ENCODE data around the gene SELP. TPM values are rescaled to one million over a fixed set of nuclear protein-coding genes. Genes with fewer than 3 reads are reported as not detected.

The SELP gene
- total RNA-seq, 1 donor from 2014 or later = 1.4 TPM

DNA sequence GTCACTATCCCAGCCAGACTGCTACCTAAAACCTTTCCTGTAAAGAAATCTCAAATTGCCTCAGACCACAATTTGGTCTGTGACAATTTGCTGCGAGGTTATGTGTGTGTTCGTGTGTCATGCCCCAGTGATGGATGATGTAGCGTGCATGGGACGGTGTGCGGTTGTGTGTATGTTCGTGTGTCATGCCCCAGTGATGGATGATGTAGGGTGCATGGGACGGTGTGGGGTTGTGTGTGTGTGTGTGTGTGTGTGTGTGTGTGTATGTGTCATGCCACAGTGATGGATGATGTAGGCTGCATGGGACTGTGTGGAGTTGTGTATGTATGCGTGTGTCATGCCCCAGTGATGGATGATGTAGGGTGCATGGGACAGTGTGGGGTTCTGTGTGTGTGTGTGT is 9.4 kb downstream of the SELP start:
- no peak for DNase-seq

DNA sequence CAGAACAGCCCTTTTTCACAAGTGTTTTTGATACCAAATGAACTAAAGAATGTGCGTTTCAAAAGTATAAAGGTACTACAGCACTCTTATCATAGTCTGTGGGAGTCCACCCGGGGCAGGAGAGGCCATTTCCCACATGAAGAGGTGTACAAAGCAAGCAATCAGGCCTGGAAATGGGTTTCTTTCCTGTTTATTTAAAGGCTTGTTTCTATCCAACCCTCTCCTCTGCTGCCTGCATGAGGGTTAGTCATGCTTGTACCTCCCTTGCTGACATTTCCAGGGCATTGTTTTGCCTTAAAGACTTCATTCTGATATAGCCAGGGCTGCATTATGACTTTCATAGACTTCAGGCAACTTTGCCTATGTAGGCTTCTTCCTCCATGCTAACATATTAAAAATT is 11.6 kb downstream of the SELP start:
- no peak for DNase-seq

DNA sequence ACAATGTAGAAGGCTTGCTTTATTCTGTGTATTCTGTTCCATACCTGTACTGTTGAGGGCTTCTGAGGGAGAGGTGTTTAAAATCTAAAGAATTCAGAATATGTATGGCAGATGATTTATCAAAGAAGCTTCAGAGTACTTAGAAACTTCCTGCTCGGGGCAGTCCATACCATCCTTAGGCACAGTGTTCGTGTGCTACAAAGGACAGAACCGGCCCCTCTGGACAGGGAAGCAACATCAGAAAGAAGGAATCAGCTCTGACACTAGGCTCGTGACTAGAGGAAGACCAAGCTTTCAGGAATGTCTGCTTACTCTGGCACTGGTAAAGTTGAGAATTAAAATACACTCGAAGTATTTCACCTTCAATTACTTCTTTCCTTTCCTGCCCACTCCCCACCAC is 14.1 kb downstream of the SELP start:
- DNase-seq = no peak

DNA sequence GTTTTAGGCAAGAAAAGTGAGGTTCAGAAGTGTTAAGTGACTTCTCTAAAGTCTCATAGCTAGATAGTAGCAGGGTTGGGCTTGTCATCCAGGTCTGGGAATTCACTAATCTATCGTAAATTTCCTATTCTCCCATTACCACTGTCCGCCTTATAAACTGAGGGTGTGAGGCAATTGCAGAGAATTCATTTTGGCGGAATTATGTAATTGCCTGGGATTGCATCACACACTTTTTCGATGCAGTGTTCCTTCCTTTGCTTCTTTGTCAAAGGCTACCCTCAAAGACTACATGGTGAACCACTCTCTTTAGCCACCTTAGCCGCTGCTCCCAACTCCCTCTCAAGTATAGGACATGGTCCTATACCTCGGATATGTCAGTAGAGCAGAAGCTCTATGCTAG is 19.1 kb downstream of the SELP start:
- DNase-seq = no peak

DNA sequence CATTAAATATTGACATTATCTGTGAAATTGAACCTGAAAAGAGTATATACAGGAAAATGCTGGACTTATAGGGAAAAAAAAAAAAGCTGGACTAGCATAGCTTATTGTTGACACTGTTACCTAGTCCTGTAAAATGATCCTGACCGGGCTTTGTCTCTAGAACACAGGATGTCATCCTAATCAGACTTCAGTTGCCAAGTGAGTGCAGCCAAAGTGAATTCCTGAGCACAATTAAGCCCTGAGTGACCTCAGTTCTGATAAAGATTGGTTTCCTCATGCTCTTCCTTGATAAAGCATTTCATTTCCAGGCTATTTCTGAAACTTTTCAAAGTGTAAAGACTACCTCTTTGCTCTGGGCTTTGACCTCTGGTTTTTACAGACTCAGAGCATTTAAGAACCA is 19.8 kb downstream of the SELP start:
- no peak for DNase-seq

DNA sequence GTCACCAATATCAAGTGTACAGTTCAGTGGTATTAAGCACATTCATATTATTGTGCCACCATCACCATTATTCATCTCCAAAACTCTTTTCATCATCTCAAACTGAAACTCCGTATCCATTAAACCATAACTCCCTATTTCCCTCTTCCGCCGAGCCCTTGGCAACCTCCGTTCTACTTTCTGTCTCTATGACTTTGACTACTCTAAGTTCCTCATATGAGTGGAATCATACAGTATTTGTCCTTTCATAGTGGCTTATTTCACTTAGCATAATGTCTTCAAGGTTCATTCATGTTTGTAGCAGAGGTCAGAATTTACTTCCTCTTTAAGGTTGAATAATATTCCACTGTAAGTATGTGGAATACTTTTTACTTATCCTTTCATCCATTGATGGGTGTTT is 21.7 kb downstream of the SELP start:
- no peak for DNase-seq

DNA sequence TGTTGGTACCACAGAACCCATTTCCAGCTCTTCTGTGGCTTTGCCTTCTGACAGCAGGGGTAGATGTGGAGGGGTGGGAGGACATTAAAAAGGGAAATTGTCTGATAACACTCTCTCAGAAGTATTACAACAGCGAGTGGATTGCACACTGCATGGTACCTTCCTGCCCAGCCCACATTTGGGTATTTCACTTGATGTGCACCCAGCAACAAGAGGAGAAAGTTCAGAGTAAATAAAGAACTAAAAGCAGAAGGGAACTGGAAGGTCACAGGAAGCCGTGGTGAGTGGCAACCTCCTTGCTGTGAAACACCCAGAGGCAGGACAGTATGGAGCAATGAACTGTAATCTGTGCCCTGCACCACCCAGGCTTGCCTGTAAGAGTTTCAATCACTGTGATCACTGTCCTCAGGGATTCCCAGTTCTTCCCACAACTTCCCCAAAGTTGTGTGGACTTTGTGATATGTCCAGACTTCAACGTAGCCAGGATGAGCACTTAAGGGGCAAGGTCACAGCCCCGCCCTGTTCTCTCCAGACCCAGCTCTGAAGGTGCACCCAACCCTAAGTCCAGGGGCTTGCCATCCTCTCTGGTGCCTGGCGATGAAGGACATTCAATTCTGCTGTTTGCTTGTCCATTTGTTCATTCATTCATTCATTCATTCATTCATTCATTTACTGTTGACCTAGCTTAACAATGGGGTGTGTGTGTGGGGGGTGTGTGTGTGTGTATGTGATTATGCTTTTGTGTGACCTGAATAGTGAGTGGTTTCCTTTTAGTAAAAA is 25.0 kb downstream of the SELP start:
- DNase-seq = no peak

DNA sequence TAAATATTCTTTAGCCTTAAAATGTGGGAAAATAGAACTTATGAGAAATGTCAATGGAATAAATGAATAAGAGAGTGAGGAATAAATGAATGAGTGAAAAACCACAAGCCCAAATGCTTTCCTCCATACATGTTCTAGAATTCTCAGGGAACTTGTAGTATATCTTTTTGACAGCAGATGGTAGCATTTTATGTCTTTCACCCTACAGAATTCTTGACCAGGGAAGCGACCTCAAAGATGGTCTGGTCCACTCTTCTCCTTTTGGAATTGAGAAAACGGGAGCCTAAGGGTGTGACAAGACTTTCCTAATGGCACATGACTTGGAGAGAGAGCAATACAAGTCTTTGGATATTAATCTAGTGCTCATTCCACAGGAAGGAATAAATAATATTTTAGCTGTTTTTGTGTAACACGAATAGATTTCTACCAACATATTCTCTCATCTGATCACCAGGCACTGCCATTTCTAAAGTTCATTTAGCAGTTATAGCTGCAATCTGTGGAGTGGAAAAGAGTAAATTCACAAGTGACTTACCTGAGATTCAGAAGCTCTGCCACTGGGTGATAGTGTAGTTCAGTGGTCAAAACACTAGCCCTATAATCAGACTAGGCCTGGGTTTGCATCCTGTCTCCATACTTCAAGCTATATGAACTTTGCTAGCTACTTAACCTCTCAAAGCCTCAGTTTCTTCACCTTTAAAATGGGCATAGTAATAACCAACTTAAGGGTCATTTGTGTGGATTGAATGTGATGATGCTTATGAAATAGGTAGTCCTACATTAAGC is 28.6 kb downstream of the SELP start:
- no peak for DNase-seq

DNA sequence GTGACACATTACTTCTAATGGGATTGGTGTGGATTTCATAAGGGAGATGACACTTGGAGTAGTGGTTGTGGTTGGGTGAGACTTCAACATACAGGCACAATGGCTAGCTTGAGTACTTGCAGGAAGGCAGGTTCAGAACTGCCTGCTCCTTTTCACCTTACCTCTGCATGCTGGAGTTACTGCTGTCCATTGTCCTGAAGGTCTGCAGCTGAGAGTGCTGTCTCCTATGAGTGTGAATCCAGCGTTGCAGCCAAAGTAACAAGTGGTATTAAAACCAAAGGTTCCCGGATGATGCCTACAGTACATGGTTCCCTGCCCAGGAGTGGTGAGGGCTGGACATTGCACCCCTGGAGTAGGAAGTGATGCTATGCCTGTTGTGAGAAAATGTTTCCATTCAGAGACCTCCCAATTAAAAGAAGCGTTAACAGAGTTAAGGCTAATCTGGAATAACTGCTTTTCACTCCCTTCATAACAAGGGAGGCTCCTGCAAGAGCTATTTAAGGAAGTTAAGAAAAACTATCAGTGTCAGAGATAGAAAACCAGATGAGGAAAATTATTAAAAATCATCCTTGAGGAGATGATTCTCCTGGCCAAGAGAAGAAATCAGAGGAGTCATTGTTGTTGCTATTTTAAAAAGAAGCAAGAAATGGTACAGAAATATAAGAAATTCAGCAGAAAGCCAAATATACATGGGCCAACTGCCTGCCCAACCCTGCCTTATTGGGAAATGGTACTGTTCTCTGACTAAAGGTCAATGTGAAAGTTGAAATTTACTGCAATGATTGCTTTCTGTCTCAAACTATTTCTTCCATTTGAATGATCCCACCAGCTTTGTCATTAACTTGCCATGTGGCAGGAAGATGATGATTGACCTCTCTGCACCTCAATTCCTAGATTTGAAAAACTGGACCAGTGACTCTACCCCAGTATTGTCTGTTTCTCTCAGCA is 33.9 kb downstream of the SELP start:
- DNase-seq = no peak

DNA sequence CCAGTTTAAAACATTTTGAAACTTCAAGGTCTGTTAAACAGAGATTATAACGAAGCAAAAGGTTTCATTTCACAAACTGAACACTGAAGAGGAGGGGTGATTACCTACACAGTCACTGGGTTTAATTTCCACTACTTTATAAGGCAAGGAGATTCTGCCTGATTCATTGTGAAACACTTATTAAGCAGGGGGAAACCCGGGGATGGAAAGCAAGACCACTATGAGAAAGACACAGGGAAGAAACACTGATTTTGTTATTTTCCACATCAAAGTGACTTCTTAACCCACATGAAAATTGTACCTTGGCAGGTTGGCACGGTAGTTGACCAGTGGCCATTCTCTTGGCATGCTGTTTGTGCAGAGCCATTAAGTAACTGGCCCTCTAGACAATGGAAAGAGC is 35.5 kb downstream of the SELP start:
- no peak for DNase-seq

DNA sequence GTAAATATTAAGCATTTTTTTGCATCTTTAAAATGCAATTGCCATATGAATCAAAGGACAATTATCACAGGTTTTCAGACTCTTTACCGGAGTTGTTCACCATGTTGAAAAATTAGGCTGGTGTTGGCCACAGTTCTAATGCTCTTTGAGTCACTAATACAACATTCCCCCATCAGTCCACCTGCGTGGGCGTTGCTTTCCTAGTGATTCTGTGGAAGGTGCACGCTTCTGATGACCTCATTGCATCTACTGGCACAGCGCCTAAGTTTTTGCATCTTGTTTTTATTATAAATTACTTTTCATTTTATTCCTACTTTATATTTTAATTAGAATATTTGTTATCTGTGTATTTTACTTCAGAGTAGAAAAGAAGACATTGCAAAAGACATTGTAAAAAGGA is 39.0 kb downstream of the SELP start:
- DNase-seq = no peak

DNA sequence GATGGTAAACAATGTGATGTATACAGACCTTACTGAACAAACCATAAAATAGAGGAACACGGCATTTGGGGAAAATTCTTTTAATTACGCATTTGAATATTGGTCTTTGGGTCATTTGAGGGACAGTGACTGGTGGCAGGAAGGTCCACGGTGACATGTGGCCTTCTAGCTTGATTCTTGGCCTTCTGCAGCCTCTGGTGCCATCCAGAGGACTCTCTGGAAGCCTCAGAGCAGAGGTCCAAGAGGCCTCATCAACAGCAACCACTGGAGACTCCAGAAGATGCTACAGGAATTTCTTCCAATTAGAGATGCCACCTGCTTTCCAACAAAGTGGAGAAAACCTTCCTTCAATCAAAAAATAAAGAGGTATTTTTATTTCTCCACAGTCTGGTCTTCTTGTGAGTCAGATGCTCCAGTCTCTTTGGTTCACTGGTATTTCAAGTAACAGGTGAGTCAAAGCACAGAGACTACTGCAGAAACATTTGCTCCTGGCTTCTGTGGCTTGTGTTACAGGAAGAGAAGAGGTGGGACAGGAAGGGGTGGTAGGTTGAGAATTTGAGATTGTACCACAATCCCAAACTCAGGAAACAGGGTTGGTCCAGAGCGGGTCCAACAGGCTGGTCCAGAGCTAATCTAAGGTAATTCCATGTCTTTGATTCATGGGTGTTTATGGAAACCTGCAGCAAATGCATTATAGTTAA is 41.0 kb downstream of the SELP start:
- no peak for DNase-seq

DNA sequence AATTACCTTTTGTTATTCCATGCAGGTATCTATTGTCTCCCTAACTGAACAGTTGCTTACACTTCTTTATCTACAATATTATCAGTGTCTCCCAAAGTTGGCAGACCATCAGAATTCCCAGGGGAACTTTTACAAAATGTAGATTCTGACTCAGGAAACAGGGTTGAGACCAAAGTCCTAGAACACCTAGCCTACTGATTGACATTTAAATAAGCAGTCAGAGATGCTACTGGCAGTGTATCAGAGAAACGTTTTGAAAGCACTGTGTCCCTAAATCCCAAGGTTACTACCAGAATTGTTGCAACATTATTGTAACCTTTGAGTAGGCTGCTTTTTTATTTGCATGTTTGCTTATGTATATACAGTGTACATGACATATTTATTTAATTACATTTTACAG is 41.8 kb downstream of the SELP start:
- no peak for DNase-seq

DNA sequence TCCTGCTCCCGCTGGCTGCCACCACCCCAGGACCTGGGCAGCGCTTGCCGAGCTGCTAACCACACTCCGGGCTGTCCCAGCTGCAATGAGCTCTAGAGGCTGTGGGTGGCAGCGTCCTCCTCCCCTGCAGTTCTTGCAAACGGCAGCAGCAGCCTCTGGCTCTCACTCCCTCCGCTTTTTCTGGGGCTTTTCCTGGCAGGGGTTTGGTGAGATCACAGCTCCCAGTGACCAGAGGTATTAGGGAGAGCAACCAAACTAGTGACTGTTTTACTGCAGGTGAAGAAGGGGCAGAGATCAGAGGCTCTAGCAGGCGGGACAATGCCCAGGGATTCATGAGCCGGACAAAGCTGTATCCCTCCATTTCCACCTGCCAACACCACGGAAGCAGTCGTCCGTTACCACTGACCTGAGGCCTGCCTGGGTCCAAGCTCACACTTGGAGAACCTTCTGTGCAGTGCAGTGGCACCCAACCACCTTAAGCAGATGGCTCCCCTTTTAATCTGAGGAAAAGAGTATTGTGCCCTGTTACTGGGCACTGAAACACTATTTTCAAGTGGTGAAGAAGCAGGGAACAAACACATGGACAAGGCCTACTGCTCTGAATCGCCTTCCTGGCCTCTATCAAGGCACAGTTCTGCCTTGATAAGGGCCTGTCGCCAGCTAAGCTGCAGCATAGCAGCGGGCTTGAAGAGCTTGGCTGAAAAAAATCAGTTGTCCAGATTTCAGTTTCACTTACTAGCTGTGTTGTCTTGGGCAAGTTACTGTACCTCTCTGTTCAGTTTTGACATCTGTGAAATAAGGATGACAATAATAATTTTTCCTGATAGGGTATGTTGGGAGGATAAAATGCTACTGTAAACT is 43.3 kb downstream of the SELP start, which contains the start of gene F5:
TSS of gene F5 (minus strand) at position 87 of the 861 bp plus-strand sequence. CDS start 95 bp downstream, outside the sequence.
- DNase-seq = no peak

DNA sequence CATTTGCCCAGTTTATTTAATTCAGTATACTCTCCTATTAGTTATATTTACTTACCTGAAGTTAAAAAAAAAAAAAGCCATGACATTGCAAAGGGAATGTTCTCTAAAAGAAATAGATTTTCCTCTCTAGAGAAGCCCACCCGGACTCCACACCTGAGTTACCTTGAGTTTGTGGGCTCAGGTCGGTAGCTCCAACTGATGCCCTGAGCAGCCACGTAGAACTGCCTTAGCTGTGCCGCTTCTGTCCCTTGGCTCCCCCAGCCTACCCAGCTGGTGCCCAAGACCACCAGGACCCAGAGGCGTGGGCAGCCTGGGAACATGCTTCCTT is 43.9 kb downstream of the SELP start:
- no peak for DNase-seq

DNA sequence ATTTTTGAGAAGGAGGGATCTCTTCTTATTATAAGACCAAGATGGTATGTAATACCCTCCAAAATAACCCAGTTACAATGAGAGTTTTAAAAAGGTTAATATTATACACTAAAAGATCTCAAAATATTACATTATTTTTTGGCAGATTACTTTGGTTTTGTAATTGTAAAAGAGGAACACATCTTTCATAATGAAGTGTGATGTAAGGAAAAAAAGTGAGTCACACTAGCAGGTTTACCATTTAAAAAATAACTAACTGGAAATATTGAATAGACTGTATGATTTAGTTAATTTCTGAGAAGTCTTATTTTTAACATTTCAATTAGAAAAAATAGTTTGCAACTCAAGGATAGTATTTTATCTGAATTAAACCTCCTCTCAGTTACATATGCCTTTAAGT is 44.7 kb downstream of the SELP start:
- DNase-seq = no peak

DNA sequence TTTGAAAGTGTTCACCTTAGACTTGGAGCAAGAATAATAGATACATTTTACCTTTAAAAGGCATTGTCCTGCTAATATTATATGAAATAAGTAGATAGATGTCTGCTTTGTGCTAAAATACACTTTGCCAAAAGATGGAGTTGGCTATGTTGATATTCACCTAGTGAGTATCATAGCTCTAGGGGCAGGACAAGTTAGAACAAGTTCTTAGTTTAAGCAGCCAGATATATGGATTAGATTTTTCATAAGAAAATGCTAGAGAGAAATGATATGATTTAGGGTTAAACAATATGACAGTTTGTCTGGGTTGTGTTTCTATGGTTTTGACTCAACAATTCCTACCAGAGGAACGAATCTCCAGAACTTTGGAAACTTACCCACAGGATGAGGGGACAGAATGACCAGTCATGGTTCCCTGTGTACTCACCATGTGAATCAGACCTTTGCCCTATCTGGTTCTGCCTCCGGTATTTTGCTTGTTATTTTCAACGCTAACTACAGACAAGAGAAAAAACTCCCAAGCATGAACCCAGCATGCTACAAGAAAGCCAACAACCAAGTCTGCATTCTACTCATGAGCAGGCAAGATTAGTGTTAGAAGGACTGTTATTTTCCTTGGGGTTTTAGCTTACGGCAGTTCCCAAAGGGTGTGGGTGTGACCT is 45.3 kb downstream of the SELP start:
- no peak for DNase-seq

DNA sequence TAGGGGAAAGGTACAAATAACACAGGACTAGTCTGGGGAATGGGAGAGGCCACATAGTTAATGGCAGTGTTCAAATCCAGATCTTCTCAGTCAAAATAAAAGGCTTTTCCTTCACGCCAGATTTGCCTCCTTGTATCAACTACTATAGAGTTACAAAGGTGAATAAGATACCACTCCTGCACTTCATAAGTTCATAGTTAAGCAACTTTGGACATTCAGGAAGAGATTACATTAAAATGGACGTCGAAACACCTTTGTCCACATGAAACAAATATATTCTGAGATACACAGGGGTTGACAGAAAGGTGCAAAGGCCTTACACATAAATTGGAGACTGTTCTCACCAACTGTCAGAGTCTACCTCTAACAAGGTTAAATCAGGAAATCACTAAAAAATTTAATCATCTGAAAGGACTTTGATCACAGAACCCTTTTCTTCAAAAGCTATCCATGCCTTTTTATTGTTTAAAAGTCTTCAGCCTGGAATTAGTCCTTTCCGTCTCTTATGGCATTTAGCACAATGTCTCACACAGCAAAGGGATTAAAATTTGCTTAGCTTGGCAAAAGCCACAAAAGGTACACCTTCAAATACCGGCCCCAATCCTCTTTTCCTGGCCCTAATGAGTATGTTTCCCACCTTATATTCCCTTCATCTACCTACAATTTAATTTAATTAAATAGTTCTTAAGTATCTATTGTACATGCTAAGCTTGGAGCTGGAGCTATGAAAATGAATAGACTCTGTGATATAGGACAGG is 51.8 kb downstream of the SELP start:
- no peak for DNase-seq

DNA sequence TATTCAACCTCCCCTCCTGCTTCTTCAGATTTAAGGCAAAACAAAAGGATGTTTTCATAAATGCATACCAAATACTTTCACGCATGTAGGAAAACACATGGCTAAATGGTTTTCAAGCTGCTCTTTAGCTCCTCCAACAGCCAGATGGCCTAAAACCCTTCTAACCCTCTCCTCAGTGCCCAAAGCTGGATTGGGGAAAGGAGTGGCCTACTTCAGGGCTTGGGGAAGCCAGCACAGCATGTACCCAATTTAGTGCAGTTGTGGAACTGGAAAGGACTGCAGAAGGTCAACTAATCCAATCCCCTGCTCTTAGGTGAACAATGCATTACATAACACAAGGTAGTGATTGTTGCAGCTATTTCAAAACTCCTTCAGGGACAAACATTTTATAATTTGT is 53.0 kb downstream of the SELP start:
- DNase-seq = no peak

All from skin of body (tissue), 2 donors.